Fibroblast of the aortic adventitia (primary cell): ENCODE data around the gene CD6. TPM values are rescaled to one million over a fixed set of nuclear protein-coding genes. Genes with fewer than 3 reads are reported as not detected.

Source experiments
- DNase-seq: peaks from one replicate; pipeline ENCODE4 v3.0.0-alpha.2; 2010; ENCODE audit warnings: low read depth
- H3K4me3 ChIP-seq: 2 replicates; pipeline ENCODE4 v1.5.1; 2011; ENCODE audit warnings: low read depth, mild to moderate bottlenecking, control low read depth, low read length, moderate library complexity
- CTCF ChIP-seq: IDR thresholded peaks from 2 replicates; pipeline ENCODE4 v1.5.1; 2011; ENCODE audit warnings: mild to moderate bottlenecking, low read length, control low read depth, inconsistent platforms; ENCODE audit not compliant: insufficient read depth
- total RNA-seq: library from RNA; depleted of rRNA; stranded (reverse); fragments of >200 nt; gene quantifications from 2 replicates; pipeline ENCODE4 v1.2.3, GENCODE V29; 2012; ENCODE audit warnings: low replicate concordance

The CD6 gene
- total RNA-seq, 1 donor, result not detected

DNA sequence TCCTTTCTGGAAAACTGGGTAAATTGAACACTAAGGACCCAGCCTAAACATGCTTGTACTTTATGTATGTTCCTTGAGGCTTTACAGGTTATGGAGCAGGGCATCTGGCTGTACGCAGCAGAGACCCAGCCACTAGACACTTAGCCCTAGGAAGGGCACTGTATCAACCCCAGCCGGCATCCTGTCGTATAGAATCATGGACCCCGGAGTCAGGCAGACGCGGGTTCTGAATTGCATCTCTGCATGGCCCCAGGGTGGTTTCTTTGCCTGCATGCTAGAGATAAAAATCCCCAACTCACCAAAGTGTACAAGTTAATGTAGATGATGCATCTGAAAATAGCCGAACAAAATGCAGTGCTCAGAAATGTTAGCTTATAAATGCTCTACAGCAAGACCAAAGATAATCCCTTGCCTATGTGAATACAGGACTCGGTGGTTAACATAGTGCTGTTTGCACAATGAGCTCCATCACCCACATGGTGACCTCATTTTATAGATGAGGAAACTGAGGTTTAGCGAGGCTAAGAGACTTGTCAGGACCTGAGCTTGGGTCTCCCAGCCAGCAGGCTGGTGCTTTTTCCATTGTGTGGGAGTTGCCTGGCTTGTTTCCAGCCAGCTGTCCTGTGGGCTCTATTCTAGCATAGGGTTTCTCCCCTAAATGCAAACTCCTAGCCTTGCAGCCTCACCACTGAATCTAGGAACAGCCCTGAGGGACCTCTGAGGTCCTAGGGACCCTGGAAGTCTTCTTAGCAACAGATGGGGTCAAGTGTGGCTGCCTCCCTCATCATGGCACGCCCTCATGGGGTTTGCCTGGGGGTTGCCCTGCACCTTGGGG lies 7.3 kb downstream of the CD6 start:
- no peak for TF ChIP-seq CTCF
- H3K4me3 ChIP-seq, result no peak overlapping the region
- no peak for DNase-seq

- no peak for TF ChIP-seq CTCF
- DNase-seq, result no peak
- no peak overlapping the region for H3K4me3 ChIP-seq
Observed at GRCh38 chr11:60981515-60981914, 10.0 kb downstream of the CD6 start.

- no peak for TF ChIP-seq CTCF
Observed at GRCh38 chr11:60982184-60982583, 10.7 kb downstream of the CD6 start.

DNA sequence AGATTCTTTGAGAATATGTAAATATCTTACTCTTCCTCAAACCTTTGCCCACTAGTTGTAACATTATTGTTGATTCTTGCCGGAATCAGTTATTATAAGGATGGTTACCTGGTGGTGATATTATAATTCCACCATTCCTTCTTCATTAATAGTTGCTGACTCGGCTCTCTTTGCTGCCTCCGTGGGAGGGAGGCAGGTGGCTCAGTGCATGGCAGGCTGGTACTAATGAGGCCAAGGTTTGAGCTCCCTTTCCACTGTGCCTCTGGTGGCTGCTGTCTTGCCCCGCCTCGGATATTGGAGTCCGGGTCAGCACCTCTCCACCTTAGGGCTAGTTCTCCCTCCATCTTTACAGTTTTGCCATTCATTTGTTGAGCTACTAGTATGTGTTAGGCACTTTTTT lies 12.7 kb downstream of the CD6 start:
- TF ChIP-seq CTCF, result no peak
- no peak for DNase-seq
- no peak overlapping the region for H3K4me3 ChIP-seq

More at GRCh38 chr11:60982184-60982583, 10.7 kb downstream of the CD6 start:
- DNase-seq, result no peak
- no peak overlapping the region for H3K4me3 ChIP-seq

DNA sequence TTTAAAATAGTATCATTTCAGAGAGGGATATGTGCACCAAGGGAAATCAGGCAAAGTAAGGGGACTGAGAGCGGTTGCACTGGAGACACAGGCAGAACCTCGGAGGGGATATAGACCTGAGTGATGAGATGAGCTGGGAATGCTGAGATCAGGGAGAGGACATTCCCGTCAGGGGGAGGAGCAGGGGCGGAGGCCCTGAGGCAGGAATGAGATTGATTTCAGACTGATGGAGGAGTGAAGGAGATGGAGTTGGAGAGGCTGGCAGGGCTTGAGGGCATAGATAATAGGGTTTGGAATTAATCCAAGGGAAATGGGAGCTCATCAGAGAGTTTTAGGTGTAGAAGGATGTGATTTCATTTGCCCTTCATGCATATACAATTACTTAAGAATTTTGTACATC lies 13.2 kb downstream of the CD6 start:
- no peak for TF ChIP-seq CTCF
- DNase-seq, result no peak
- H3K4me3 ChIP-seq, result no peak overlapping the region

DNA sequence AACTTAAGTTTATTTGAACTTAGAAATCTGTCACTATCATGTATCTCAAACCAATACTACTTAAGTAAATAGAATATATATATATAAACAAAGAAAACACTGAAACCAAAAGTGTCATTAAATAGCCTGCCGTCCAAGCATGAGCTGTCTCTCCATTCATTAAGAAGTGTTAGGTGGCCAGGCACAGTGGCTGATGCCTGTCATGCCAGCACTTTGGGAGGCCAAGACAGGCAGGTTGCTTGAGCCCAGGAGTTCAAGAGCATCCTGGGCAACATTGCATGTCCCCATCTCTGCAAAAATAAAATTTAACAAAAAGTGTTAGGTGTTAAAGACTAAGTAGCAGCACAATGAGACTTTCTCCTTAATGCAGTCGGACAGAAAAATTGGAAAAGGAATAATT lies 14.0 kb downstream of the CD6 start:
- DNase-seq, result no peak
- no peak for TF ChIP-seq CTCF
- no peak overlapping the region for H3K4me3 ChIP-seq
